NK-92 (cell line): ENCODE results near the gene UBE2G2.
"Not testable (repeated sequence)": the region's sequence is repeated elsewhere in the genome, so short reads cannot be mapped to it uniquely, and the experiment has no call there.

Experiments used
- DNase-seq: peaks from one replicate; lab custom pipeline; 2025; ENCODE audit not compliant: unreplicated experiment; lab: John Stamatoyannopoulos, UW

Gene UBE2G2

GRCh38 chr21:44836666-44837471 lies 35.2 kb upstream of the UBE2G2 start:
- DNase-seq: no peak

GRCh38 chr21:44836349-44836665 lies 34.7 kb upstream of the UBE2G2 start:
- DNase-seq: no peak

- DNase-seq: no peak
These were observed 34.0 kb upstream of the UBE2G2 start for GRCh38 chr21:44835647-44835973.

GRCh38 chr21:44834951-44835646 lies 33.5 kb upstream of the UBE2G2 start:
- no peak for DNase-seq

GRCh38 chr21:44834231-44834950 lies 32.8 kb upstream of the UBE2G2 start:
- DNase-seq: no peak

- no peak for DNase-seq
These were observed 32.0 kb upstream of the UBE2G2 start for GRCh38 chr21:44833663-44834062.

- not testable (repeated sequence) for DNase-seq
These were observed 31.1 kb upstream of the UBE2G2 start for GRCh38 chr21:44832516-44833255.

- DNase-seq: no peak
These were observed 29.7 kb upstream of the UBE2G2 start for GRCh38 chr21:44831227-44831860.

GRCh38 chr21:44829507-44830092 lies 28.0 kb upstream of the UBE2G2 start:
- no peak for DNase-seq

- no peak for DNase-seq
These were observed 26.9 kb upstream of the UBE2G2 start for GRCh38 chr21:44828362-44829056.

- no peak for DNase-seq
These were observed 21.6 kb upstream of the UBE2G2 start for GRCh38 chr21:44823179-44823660.

GRCh38 chr21:44822484-44823178 lies 21.0 kb upstream of the UBE2G2 start:
- DNase-seq: no peak

GRCh38 chr21:44820851-44821250 lies 19.2 kb upstream of the UBE2G2 start:
- DNase-seq: no peak

- no peak for DNase-seq
These were observed 17.9 kb upstream of the UBE2G2 start for GRCh38 chr21:44819283-44820243.

- DNase-seq: no peak
These were observed 17.0 kb upstream of the UBE2G2 start for GRCh38 chr21:44818640-44819011.

GRCh38 chr21:44817914-44818639 lies 16.5 kb upstream of the UBE2G2 start, which contains the start of gene SUMO3:
Gene SUMO3, minus strand, starts transcription at chr21:44818062. Its CDS starts 94 bp downstream, at chr21:44817968.
- no peak for DNase-seq

GRCh38 chr21:44817506-44817880 lies 15.9 kb upstream of the UBE2G2 start:
- no peak for DNase-seq
